HG02840 (cell line): ENCODE data around the gene MCM5.
"Not testable (repeated sequence)": the region's sequence is repeated elsewhere in the genome, so short reads cannot be mapped to it uniquely, and the experiment has no call there.

Source experiments
- ATAC-seq: cut with Tn5 transposase; IDR thresholded peaks from one replicate; pipeline ENCODE4 v1.9.1; 2021; ENCODE audit warnings: mild to moderate bottlenecking, moderate library complexity, moderate number of reproducible peaks; ENCODE audit not compliant: unreplicated experiment, low FRiP score

The MCM5 gene

DNA sequence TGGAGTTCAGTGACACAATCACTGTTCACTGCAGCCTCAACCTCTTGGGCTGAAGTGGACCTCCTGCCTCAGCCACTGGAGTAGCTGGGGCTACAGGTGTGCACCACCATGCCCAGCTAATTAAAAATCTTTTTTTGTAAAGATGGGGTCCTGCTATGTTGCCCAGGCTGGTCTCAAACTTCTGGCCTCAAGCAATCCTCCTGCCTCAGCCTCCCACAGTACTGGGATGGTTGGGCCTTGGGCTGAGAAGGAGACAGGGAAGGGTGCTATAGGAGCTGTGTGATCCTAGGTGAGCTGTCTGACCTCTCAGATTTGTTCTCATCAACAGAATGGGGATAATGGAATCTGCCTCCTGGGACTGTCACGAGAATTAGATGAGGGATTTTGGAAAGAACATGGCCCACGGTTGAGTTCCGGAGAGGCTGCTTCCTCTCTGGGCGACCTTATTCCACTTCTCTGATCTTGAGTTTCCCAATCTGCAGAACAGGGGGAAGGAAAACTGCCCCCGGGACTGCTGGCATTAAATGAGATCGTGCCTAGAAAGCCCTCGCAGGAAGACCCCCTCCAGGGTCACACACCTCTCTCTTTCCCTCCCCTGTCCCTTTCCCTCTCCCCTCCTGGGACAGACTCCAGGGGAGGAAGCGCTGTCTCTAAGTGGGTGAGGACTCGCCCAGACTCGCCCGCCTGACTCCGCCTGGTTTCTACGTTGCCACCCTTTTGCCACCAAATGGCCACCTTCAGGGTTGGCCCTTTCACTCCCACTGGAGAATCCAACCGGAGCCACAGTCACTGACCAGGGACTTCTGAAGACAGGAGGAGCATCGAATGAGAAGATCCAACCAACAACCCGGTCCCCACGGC, 50.1 kb downstream of the MCM5 start:
- no peak for ATAC-seq

DNA sequence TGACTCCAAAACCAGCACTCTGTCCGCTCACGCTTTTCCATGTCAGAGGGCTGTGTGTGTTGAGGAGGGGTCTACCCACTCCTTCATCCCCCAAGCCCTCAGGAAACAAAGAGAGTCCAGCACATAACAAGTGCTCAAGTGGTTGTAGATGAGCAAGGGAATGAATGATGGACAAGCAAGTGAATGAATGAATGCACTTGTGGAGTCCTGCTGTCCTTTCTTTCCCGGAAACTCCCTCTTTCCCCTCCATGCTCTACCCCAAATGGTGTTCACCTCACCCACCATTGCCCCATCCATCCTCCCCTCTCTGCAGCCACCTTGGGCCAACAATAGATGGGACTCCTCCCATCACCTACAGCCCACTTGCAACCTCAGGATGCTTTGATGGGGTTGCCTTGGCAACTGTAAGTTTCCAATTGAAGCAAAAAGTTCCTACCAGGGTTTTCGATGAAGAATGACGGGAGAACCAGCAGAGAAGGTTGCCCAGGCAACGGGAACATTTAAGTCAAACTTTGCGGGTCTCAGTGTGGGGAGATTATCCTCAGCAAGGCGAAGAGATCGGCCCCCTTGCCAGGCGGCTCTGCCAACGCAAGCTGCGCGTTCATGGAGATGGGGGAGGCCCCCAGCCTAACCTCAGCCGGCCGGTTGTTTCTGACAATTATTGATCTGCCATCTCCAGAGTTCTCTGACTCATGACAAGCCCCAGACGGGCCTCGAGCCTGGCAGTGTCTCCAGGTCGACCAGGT, 51.1 kb downstream of the MCM5 start:
- ATAC-seq, result no peak

DNA sequence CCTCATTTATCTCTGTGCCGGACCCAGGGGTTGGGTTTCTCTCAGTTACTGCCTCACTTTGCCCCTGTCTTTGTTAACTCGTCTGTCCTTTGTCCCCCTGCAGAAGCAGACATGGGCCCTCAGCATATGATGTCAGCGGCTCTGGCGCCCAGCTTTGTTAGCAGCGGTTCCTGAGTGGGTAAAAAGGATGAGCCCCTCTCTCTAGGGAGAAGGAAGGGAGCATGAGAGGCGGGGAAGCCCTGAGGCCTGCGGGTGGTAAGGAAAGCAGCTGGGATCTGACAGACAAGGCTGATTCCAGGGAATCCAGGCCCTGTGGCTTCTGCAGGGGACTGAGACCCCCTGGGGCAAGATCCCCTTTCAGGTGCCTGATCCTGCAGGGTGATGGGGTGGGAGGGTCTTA, 51.7 kb downstream of the MCM5 start:
- ATAC-seq, result no peak

DNA sequence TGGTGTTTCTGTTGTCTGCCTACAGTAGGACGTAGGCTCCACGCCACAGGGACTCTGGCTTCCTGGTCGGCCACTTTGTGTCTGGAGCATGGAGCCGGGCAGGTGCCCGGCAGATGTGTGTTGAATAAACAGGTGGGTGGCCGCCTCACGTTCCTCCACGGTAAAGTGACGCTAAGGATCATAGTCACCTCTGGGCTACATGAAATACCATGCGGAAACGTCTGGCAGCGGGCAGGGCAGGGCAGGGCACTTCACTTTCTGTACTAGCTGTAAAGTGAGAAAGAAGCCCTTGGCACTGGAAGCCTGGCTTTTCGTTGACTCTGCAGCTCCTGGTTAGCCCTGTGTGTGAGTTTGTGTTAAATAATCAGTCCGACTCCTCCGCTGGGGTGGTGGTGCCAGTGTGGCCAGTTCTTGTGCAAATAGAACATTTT, 52.4 kb downstream of the MCM5 start:
- ATAC-seq, result no peak

DNA sequence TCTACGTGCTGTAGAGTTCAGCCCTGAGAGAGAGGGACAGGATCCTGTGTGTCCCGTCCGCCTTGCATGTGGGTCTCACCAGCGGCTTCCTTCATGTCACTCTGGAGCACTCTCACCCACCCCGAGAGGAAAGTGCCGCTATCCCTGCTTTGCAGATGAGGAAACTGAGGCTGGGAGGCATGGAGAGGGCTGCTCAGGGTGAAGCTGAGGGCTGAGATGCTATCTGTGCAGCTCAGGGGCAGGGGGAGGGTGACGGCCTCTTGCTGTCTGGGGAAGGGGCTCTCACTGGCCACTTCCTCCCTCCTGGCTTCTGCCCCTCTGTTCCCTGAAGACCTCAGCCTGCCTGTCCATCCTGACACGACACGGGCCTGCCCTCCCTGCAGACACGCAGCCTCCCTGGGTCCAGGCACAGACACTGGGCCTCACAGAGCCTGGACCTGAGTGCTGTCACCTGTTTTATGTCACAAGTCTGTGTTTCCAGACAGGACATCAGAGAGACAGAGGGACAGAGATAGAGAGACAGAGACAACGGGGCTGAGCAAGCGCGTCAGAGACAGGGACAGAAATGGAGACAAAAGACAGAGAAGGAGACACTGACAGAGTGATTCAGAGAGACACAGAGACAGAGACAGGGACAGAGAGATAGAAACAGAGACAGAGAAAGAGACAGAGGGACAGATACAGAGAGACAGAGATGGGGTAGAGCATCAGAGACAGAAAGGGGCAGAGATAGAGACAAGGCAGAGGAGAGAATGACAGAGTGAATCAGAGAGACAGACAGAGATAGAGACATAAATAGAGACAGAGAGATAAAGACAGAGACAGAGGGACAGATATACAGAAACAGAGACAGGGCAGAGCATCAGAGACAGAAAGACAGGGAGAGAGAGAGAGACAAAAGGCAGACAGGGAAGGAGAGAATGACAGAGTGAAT, 53.1 kb downstream of the MCM5 start:
- ATAC-seq, result no peak

DNA sequence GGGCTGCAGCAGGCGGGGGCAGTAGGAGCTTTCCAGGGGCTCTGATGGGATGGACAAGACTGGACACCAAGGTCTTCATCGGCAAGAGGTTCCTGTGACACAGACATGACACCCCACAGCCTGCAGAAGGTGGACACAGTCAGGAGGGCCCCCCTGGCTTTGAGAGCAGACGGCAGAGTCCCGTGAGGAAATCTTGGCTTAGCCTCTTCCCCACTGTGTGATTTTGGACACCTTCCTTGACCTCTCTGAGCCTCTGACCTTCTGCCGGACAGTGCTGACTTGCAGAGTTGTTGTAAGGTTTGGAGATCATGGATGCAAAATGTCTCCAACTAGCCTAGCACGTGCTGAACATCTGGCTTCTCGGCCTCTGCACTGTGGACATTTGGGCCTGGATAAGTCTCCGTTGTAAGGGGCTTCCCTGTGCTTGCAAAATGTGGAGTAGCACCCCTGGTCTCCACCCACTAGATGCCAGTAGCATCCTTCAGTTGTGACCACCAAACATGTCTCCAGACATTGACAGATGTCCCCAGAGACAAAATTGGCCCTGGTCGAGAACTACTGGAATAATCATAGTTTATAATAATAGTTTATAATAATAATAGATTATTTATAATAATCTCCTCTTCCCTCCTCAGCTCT, 54.6 kb downstream of the MCM5 start:
- ATAC-seq, result no peak

DNA sequence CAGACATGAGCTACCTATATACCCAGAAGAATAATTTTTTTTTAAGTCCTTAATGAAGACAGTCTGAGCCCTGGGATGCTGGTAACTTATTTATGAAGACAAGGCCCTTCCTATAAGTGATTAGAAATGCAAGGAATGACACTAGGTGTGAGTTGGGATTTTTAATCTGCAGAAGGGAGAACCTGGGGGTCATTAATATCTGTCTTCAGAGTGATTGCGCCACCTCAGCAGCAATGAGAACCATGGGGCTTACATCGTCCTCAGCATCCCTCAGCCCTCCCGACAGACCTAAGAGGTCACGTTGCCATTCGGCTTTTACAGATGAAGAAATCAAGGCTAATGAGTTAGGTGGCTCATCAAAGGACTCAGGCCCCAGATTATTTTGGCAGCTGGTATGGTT, 55.6 kb downstream of the MCM5 start:
- no peak for ATAC-seq

DNA sequence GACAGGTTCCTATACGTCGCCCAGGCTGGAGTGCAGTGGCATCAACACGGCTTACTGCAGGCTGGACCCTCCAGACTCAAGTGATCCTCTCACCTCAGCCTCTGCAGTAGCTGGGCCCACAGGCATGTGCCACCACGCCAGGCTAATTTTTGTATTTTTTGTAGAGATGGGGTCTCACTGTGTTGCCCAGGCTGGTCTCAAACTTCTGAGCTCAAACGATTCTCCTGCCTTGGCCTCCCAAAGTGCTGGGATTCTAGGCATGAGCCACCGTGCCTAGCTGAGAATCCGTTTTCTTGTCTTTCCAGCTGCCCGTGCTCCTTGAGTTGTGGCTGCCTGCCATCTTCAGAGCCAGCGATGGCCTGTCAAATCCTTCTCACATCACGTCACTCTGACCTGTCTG, 56.8 kb downstream of the MCM5 start:
- ATAC-seq, result no peak

DNA sequence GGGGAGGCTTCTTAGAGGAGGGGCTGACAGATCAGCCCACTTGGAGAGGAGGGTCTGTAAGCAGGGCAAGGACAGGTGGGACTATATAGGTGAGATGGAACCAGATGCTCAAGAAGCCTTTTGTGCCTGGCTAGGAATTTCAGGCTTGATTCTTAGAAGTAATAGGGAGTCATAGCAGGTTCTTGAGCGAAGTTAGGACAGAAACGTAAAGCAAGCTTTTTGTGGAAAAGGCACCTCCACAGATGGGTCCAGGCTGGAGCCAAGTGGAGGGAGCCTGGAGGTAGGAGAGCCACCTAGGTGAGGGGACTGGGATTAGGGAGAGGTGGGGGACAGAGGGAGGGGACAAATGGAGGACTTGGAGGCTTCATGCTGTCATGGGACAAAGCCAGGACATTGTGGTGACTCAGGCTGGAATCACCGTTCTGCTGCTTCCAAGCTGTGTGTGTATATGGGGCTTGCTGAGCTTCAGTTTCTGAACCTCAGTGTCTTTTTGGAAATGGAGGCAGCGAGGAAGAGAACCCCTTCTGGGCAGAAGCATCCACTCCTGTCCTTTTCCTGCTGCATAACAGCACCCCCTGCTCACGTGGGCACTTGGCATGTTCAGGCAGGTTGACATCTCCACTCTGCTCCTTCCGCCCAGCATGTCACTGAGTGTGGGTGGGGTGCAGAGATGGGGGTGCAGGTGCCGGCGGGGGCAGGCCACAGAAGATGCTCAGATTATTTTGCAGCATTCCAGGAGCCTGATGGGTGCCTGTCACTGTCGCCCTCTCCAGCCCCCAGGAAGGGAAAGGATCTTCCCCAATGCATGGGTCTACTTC, 58.0 kb downstream of the MCM5 start:
- ATAC-seq, result no peak

DNA sequence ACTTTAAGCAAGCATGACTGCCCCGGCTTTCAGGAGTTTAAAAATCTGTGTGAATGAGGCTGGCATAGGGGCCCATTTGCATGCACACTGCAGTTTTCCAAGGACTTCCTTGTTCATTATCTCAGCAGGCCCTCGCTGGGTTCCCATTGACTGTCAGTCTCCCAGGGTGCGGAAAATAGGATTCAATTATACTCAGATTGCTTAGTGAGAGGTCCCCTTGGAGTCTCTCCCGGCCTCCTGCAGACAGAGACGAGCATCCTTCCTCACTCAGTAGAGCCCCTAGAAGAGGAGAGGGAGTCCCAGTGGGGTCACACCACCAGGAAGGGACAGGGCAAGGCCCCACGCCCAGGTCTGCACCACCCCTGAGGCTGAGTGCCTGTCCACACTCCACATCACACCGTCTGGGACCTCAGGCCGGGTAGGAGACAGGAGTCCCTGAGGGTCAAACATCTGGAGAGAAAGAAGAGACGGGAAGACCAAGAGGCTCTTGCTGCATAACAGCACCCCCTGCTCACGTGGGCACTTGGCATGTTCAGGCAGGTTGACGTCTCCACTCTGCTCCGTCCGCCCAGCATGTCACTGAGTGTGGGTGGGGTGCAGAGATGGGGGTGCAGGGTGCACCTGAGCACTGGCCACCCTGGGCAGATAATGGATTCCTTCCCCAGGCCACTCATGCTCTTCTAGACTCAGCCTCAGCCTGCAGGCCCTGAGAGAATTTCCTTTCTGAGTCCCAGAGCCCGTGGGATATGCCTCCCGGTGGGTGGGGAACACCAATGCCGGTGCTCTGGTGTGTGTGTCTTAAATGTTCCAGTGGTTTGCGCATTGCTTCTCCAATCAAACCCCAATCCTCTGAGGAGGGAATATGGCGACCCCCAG, 58.8 kb downstream of the MCM5 start:
- no peak for ATAC-seq

DNA sequence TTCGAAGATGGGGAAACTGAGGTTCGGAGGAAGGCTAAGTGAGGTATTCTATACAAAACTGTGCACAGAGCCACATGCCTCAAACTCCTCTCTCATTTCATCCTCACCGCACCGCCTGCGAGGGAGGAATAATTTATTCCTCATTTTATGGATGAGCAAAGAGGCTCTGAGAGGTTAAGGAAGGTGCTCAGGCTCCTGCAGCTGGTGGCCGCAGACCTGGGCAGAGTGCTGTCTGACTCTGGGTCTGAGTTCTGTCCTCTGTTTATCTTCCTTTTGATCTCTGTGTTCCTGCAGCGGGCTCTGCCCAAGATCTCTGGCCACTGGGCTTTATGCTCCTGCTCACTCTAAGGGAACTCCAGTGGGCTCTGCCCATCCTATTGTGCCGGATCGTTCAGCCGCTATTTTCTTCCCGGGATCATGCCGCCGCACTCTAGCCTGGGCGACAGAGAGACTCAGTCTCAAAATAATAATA, 59.5 kb downstream of the MCM5 start:
- ATAC-seq, result no peak

DNA sequence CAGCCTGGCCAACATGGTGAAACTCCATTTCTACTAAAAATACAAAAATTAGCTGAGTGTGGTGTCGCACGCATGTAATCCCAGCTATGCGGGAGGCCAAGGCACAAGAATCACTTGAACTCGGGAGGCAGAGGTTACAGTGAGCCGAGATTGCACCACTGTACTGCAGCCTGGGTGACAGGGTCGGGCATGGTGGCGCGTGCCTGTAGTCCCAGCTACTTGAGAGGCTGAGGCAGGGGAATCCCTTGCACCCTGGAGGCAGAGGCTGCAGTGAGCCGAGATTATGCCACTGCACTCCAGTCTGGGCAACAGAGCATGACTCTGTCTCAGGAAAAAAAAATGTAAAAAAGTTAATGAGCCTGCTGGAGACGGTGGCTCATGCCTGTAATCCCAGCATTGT, 60.0 kb downstream of the MCM5 start:
- not testable (repeated sequence) for ATAC-seq

DNA sequence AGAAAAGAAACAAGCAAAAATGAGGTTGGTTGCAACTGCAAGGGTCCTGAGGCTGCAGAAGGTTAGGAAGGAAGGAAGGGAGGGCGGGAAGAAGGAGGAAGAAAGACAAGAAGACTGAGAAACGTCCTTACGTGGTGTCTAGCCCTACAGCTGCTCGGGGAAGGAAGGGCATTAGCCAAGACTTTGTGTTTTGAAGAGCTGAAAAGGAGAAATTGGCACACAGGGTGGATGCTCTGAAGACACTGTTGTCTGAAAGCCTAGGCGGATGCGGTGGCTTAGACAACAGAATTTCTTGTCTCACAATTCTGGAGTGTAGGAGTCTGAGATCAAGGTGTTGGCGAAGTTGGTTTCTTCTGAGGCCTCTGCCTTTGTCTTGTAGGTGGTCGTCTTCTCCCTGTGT, 60.7 kb downstream of the MCM5 start:
- ATAC-seq, result no peak

DNA sequence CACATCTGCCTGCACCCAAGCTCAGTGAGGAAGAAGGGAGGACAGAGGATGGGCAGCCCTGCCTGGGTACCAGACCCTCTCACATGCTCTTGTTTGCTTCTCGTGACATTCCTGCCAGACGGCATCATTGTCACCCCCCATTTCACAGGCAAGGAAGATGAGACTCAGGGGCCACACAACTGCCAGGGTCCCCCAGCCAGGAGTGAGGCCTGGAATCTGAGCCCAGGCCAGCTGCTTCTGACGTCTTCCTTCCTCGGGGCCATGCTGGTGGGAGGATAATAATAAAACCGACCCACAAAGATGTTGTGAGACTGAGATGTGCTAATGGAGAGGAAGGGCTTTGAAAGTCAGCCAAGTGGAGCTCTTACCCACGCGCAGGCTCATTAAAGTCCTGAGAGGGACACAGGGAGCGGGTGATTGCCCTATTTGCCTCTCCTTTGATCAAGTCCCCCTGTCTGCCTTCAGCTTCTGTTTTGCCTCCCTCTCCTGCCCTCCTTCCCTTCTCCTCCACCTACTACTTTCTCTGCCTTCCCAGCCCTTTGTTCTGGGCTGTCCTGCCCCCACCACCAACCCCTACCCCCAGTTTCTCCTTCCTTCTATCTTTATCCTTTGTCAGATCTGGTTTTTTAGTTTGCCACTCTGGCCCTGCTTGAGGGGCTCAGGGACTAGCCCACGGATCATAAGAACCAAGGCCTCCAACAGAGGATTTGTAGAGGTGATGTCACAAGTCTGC, 62.7 kb downstream of the MCM5 start:
- ATAC-seq, result no peak

DNA sequence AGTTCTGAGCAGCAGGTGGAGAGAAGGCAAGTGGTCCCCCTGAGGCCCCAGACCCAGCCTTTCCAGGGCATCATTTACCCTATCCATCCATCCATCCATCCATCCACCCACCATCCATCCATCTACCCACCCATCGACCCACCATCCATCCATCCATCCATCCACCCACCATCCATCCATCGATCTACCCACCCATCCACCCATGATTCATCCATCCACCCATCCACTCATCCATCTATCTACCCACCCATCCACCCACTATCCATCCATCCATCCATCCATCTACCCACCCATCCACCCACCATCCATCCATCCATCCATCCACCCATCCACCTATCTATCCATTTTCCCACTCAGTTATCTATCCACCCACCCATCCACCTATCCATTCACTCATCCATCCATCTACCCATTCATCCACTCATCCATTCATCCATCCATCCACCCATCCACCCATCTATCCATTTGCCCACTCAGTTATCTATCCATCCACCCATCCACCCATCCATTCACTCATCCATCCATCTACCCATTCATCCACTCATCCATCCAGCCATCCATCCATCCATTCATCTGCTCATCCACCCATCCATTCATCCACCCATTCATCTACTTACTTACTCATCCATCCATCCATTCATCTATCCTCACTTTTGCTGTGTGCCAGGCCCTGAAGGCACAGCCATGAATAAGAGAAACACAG, 63.4 kb downstream of the MCM5 start:
- ATAC-seq, result no peak

DNA sequence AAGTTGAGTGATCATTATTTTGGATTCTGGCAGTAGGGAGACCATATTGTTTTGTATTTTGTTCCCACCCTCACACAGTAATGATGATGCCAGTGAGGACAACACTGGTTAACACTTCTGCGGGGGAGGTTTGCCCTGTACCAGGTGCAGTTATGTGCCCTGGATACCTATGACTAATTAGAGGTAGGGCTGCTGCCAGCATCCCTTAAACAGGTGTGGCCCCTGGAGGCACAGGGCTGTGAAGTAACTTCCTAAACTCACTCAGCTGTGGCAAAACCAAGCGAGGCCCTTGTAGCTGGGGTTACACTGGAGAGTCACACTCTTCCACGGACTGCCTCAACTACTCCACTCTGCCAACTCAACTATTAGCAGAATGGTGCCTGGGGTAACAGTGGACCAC, 64.5 kb downstream of the MCM5 start:
- no peak for ATAC-seq

DNA sequence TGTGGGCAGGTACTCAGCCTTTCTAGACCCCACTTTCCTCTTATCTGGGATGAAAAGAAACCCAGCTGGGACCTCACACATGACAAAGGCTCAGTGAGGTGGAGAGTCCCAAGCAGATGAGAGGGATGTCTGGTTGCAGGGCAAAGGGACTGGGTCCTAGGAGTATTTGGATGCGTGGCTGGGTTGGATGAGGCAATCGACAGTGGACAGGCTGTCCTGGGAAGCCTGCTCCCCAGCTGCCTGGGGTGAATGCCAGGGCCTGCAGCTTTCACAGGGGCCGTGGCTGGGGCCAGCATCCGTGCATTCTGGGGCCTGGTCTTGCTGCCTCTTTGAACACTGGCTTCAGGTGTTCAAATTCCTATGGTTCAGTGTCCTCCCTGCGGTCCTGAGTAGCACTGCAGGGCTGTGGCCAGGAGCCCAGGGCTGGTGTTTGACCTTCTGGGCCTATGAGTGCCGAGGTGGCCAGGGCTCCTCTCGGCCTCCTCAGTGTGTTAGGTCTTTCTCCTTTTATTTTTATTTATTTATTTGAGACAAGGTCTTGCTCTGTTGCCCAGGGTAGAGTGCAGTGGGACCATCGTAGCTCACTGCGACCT, 65.3 kb downstream of the MCM5 start:
- ATAC-seq, result no peak
